ENCODE data around the gene CCDC158.
A peak's percentile ranks its signal among the peaks of the same experiment; 100 is the strongest.
"Not testable (repeated sequence)": the region's sequence is repeated elsewhere in the genome, so short reads cannot be mapped to it uniquely, and the experiment has no call there.

Gene CCDC158

GRCh38 chr4:76420762-76421581 is at the start of gene CCDC158:
CCDC158 (minus strand) TSS chr4:76421141; CDS start chr4:76403207, 17,934 bp downstream.
- DNase-seq: no peak

GRCh38 chr4:76470532-76470931 is 49.6 kb upstream of the CCDC158 start:
- DNase-seq: no peak

DNA sequence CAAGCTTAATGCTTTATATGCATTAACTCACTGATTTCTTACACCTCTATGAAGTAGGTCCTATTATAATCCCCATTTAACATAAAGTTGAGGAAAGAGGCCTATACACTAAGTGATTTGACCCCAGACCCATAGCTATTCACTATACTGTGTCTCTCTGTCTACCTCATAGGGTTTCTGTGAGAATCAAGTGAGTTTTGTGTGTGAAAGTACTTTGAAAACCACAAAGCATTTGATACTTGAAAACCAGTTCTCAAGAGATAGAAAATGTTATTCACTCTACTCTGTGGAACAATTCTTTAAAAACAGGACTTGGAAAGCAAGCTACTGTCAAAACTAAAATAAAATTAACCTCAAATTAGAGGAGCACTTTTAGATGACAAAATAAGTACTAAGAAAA is 49.1 kb upstream of the CCDC158 start:
- DNase-seq: no peak

DNA sequence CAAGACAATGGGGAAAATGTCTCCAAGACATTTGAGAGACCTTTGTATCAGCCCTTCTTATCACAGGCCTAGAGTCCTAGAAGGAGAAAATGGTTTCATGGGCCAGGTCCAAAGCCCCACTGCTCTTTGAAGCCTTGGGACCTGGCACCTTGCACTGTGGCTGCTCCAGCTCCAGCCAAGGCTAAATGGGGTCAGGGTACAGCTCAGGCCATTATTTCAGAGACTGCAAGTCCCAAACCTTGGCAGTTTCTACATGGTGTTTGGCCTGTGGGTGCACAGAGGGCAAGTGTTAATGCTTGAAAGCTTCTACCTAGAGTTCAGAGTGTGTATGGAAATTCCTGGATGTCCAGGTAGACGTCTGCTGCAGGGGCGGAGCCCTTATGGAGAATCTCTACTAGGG is 42.6 kb upstream of the CCDC158 start:
- DNase-seq: no peak

DNA sequence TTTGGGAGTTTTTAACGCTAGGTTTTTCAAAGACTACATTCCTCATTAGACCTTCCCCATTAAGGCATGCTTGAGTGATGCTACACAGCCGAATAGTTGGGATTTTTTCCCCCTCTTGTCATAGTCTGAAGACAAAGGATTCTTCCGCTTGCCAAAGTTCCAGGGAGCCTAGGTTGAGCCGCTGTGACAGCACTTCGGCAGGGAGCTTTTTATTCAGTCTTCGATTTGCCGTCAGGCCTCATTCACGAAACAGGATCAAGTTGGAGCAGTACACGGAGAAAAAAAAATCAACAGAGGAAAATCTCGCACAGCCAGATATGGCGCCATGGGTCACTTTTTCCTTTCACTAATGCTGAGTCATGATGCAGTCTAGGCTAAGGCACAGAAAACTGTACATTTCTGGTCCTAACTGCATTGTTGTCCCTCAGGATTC is 38.4 kb upstream of the CCDC158 start:
- no peak for DNase-seq

GRCh38 chr4:76458825-76459224 is 37.9 kb upstream of the CCDC158 start:
- DNase-seq: peak; percentile 3

DNA sequence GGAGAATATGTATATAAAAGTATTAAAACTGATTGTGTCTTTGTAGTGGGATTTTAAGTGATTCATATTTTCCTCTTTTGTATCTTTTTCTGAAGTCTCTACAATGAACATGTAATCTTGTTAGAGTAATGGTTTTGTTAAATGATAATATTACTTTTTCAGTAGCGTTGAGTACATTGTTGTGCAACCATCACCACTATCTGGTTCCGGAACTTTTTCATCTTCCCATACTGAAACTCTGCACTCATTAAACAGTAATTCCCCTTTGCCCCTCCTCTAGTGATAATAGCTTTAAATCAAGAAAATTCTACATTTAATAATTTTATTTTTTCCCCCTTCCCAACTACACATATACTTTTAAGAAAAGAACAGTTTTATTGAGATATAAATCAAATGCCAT is 37.4 kb upstream of the CCDC158 start:
- DNase-seq: no peak

DNA sequence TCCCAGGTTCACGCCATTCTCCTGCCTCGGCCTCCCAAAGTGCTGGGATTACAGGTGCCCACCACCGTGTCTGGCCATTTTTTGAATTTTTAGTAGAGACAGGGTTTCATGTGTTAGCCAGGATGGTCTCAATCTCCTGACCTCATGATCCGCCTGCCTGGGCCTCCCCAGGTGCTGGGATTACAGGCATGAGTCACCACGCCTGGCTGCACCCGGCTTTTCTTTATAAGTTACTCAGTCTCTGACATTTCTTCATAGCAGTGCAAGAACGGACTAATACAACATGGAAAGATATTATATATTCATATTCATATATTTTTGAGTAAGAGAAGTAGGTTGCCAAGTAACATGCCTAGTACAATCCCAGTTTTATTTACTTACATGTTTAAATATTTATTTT is 36.9 kb upstream of the CCDC158 start:
- no peak for DNase-seq

DNA sequence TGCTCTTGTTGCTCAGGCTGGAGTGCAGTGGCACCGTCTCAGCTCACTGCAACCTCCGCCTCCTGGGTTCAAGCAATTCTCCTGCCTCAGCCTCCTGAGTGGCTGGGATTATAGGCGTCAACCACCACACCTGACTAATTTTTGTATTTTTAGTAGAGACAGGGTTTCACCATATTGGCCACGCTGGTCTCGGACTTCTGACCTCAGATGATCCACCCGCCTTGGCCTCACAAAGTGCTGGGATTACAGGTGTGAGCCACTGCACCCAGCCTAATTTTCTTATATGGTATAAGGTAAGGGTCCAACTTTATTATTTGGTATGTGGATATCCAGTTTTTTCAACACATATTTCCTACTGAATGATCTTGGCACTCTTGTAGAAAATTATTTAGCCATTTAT is 33.1 kb upstream of the CCDC158 start:
- DNase-seq: not testable (repeated sequence)

DNA sequence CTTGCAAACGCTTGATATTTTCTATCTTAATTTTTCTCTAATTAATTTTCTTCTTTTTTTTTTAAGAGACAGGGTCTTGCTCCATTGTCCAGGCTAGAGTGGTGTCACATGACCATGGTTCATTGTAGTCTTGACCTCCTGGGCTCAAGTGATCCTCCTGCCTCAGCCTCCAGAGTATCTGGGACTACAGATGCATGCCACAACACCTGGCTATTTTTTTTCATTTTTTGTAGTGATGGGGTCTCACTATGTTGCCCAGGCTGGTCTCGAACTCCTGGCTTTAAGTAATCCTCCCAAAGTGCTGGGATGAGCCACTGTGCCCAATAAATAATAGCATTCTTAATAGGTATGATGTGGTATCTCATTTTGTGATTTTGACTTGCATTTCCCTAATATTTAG is 32.3 kb upstream of the CCDC158 start:
- no peak for DNase-seq

- DNase-seq: no peak
Measured at GRCh38 chr4:76449833-76450232, 28.9 kb upstream of the CCDC158 start.

- no peak for DNase-seq
Measured at GRCh38 chr4:76449362-76449767, 28.4 kb upstream of the CCDC158 start.

DNA sequence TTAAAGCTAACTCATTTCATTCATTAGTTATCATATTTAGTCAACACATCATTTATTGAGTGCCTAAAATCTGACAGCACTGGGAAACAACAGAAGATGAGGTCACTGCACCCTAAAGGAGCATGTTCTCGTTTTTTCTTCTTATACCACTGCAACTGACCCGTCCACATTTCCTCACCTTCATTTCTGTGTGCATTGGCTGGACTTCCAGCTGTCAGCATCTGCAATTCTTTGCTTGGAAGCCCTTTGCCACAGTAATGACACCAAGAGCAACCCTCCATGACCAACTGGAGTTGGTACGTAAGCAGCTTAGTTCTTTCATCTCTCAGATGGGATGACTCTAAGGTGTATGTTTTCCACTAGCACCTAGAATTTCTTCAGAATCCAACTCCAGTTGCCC is 27.3 kb upstream of the CCDC158 start:
- no peak for DNase-seq

- no peak for DNase-seq
Measured at GRCh38 chr4:76447393-76447851, 26.5 kb upstream of the CCDC158 start.

GRCh38 chr4:76445911-76446310 is 25.0 kb upstream of the CCDC158 start:
- DNase-seq: no peak

DNA sequence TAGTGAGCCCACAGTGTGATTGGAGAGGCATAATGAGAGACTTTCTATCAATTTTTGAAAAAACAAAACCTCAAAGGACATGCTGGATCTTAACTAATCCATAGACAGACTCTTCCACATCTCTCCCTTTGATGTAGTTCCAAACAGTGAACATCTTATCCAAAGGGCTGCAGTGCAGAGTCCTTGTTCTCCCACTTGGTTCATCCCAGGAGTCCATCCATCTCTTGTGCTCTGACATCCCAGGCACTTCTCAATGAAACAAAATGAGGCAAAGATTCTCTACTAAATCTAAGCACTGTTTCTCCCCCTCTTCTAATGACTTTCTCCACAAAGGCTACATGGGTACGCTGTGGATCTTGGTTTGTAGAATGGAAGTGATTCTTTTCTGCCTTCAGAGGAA is 22.4 kb upstream of the CCDC158 start:
- DNase-seq: no peak

DNA sequence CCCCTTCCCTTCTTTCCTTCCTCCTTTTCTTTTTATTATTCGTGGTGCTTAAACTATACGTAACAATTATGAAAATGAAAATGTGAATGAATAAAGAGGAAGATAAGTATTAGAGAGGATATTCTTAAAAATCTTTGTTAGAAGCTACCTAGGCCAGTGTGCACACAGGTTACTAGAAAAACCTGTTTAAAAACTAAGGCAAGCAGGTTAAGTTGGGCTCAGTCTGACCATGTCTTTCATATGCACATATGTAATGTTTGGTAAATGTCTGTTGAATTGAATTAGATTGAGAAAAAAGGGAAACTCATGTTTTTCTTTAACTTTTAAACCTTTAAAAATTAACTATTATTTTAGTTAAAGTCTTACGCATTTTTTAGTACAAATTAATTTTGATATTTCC is 21.9 kb upstream of the CCDC158 start:
- DNase-seq: no peak

DNA sequence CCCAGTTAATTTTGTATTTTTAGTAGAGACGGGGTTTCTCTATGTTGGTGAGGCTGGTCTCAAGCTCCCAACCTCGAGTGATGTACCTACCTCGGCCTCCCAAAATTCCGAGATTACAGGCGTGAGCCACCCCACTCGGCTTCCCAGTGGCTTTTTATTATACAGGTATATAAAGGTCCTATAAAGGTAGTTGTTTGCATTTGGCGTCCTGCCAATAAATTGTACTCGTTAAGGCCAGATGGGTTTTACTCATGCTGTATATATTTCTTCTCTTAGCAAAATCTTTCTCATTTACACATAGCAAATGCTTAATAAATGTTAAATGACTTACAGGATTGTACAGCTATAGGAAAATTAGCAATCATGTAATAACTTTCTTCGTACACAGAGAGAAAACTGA is 20.9 kb upstream of the CCDC158 start:
- no peak for DNase-seq

DNA sequence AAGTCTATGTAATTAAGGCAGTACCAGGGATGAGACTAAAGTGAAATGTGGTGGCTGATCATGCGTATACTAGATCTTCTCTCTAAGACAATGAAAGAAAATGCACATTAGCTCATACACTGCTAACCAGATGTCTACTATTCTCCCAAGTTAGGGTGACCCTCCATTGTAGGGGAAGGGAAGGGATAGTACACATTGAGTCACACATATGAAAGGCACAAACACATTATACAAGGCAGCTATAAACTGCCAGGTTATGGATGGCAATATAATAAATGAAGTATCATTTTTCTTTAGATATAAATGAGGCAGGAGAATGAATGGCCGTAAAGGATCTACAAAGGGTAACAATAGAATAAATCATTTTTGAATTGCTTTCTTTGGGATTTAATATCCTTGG is 18.6 kb upstream of the CCDC158 start:
- no peak for DNase-seq

- DNase-seq: no peak
Measured at GRCh38 chr4:76435528-76436319, 14.8 kb upstream of the CCDC158 start.

GRCh38 chr4:76434901-76435527 is 14.1 kb upstream of the CCDC158 start, which contains the start of gene SHROOM3:
SHROOM3 (plus strand) TSS chr4:76435229; CDS start chr4:76436053, 824 bp downstream.
- DNase-seq: no peak

DNA sequence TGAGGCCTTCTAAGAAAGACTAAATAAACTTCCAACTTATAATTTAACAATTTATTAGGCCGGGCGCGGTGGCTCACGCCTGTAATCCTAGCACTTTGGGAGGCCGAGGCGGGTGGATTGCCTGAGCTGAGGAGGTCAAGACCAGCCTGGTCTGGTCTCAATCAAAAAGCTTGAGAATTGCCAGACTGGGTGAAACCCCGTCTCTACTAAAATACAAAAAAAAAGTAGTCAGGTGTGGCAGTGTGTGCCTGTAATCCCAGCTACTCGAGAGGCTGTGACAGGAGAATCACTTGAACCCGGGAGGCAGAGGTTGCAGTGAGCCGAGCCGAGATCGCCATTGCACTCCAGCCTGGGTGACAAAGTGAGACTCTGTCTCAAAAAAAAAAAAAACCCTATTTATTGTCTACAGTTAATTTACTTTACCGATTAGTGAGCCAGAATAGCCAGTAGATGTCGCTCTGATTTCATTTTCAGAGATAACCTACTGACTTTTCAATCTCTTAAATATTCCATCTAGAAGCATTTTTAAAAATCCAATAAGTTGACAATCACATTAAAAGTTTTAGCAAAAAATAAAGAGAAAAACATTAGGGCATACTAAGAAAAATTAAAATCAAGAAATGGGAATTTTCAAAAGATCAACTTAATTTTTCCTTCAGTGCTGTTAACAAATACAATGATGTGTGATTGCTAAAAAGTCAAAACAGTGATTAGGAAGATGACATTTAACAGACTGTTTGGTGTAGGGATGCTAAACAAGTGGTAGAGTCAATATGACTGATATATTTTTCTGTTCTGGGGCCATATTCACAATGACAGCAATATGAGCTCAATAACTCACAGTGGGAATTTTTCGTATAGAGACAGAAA is 9.8 kb upstream of the CCDC158 start:
- DNase-seq: peak; percentile 58

Data from NCI-H82 (cell line).